LNCaP clone FGC (cell line): ENCODE measurements around the gene ATP2A3.

Source experiments
- DNase-seq: peaks from one replicate; pipeline ENCODE4 v3.0.0-alpha.2; 2011; ENCODE audit warnings: low read depth
- H3K4me3 ChIP-seq: 2 replicates; pipeline ENCODE4 v1.5.1; 2011; ENCODE audit warnings: mild to moderate bottlenecking, low read depth, low read length, control low read depth
- CTCF ChIP-seq: IDR thresholded peaks from 2 replicates; pipeline ENCODE4 v1.5.1; 2012; ENCODE audit warnings: mild to moderate bottlenecking; ENCODE audit not compliant: control insufficient read depth, insufficient read depth; ENCODE audit errors: extremely low read depth

Gene ATP2A3

GRCh38 chr17:3954976-3955672 is 9.1 kb downstream of the ATP2A3 start:
- H3K4me3 ChIP-seq: no peak overlapping the region
- no peak for TF ChIP-seq CTCF
- no peak for DNase-seq

DNA sequence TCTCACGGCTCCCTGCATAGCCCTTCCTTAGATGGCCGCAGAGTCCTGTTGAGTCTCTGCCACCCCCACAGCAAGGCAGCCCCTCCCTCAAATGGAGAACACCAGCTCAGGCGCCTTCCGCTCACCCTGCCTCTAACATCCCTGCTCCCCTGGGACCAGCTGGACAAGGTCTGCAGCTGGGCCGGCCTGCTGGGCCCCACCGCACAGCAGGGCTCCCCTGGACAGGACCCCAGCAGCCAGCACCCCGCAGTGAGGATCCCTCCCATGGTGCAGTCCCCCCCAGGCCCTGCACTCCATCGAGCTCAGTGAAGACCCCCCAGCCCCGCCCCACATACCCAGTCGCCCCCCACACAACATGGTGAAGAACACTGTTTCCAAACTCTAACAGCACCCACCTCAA is 10.2 kb downstream of the ATP2A3 start:
- DNase-seq: no peak
- TF ChIP-seq CTCF: no peak
- H3K4me3 ChIP-seq: no peak overlapping the region

- no peak overlapping the region for H3K4me3 ChIP-seq
- no peak for DNase-seq
- no peak for TF ChIP-seq CTCF
These were observed 10.7 kb downstream of the ATP2A3 start for GRCh38 chr17:3953542-3953941.

- DNase-seq: no peak
- no peak for TF ChIP-seq CTCF
- H3K4me3 ChIP-seq: no peak overlapping the region
These were observed 12.1 kb downstream of the ATP2A3 start for GRCh38 chr17:3952186-3952585.

DNA sequence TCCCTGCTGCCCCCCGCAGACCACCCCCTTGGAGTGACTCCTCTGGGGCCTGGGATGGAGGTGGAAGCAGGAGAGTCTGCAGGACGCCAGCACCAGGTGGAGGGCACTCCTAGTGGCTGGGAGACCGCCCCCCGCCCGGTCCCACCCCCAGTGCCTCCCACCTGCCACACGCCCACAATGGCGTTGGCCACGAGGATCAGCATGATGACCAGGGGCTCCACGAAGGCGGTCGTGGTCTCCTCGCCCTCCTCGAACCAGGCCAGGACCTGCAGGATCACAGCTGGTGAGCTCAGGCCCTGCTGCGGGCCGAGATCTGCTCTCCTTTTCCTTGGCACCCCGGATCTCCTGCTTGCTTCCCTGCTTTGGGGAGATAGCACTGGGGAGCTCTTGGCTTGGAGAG is 12.8 kb downstream of the ATP2A3 start:
- H3K4me3 ChIP-seq: no peak overlapping the region
- no peak for DNase-seq
- TF ChIP-seq CTCF: no peak

DNA sequence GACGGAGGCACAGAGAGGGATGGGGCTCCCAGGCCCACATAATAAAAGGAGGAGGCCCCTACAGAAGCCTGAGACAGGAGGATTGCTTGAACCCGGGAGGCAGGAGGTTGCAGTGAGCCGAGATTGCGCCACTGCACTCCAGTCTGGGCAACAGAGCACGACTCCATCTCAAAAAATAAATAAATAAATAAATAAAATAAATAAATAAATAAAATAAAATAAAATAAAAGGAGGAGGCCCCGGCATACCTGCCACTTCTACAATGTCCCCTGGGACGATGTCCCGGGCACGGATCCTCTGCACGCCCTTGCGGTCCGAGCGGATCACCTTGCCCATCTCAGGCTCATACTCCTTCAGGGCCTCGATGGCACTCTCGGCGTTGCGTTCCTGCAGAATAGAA is 13.2 kb downstream of the ATP2A3 start:
- no peak for TF ChIP-seq CTCF
- H3K4me3 ChIP-seq: no peak overlapping the region
- no peak for DNase-seq

DNA sequence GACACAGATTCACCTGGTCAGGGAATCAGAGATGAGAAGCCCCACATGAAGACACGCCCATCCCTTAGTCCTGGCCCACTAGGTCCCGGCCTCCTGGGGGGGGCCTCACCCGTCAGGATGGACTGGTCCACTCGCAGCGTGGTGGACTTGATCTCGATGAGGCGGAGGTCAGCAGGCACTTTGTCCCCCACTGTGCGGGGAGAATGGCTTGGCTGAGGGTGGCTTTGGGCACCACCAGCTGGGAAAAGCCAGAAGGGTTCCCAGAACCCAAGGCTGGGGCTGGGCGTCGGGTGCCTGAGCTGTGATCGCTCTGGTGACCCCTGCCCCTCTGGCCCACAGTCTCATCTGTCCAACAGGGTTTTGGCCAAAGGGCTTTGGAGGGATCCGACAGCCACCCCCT is 13.7 kb downstream of the ATP2A3 start:
- no peak for DNase-seq
- TF ChIP-seq CTCF: no peak
- H3K4me3 ChIP-seq: no peak overlapping the region
